ENCODE measurements around the gene COX6B2. TPM values are rescaled to one million over a fixed set of nuclear protein-coding genes. Genes with fewer than 3 reads are reported as not detected.

Gene COX6B2
- total RNA-seq, 2 experiments from 2014 or later = not detected

DNA sequence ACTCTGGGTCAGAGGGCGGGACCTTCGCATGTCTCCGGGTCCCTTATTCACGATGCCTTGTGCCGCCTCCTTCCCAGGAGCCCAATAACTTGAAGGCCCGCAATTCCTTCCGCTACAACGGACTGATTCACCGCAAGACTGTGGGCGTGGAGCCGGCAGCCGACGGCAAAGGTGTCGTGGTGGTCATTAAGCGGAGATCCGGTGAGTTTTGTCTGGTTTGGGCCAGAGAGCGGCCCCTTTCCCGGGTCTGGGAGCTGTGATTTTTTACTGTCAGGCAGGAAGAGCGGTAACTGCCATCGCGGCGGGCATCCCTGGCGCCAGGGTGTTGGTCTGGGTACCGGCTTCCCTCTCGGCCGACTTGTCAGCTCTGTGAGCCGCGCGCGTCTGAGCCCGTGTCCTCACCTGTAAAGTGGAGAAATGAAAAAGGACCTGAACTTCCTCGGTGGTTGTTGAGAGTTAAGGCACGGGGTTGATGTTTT lies 32.0 kb upstream of the COX6B2 start:
- ChIA-PET POLR2A (no interaction called here), CTCF (ENCODE audit: unreplicated experiment) (no interaction called here)
- H3K4me1 ChIP-seq (ENCODE audit: insufficient read depth, low read length, poor library complexity, severe bottlenecking) = peaks cover 47% of the 10 kb centered on the region
- no peak overlapping the region for H2AFZ ChIP-seq (ENCODE audit: low read length)
- no TSS peak for BruUV-seq (replicated peaks)
- peak overlapping the region; percentile 98 for H3K4me2 ChIP-seq (ENCODE audit: low read length)
- intact Hi-C loops (cut with micrococcal nuclease; ENCODE audit: unreplicated experiment) = no loop called here
- peaks cover 27% of the 10 kb centered on the region for H4K20me1 ChIP-seq (ENCODE audit: insufficient read depth, low read length)
- no peak for TF ChIP-seq EZH2phosphoT487 (IDR thresholded peaks at IDR 0.05; ENCODE audit: borderline replicate concordance, low read depth, low read length)
- TF ChIP-seq, protein P1, sequence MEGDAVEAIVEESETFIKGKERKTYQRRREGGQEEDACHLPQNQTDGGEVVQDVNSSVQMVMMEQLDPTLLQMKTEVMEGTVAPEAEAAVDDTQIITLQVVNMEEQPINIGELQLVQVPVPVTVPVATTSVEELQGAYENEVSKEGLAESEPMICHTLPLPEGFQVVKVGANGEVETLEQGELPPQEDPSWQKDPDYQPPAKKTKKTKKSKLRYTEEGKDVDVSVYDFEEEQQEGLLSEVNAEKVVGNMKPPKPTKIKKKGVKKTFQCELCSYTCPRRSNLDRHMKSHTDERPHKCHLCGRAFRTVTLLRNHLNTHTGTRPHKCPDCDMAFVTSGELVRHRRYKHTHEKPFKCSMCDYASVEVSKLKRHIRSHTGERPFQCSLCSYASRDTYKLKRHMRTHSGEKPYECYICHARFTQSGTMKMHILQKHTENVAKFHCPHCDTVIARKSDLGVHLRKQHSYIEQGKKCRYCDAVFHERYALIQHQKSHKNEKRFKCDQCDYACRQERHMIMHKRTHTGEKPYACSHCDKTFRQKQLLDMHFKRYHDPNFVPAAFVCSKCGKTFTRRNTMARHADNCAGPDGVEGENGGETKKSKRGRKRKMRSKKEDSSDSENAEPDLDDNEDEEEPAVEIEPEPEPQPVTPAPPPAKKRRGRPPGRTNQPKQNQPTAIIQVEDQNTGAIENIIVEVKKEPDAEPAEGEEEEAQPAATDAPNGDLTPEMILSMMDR (conservative IDR thresholded peaks at IDR 0.05; ENCODE audit: low read length) = no peak
- H3K9me3 ChIP-seq (ENCODE audit: low read length) = no peaks in the 10 kb centered on the region
- peak overlapping the region; percentile 91 for H3K27ac ChIP-seq (ENCODE audit: low read depth, low read length, poor library complexity, severe bottlenecking)
- H3K79me2 ChIP-seq (ENCODE audit: insufficient read depth, low read depth, low read length) = peaks cover 44% of the 10 kb centered on the region
- H3K36me3 ChIP-seq (ENCODE audit: insufficient read depth, low read length) = peaks cover 57% of the 10 kb centered on the region
- no peaks in the 10 kb centered on the region for H3K9me2 ChIP-seq (ENCODE audit: insufficient read depth, low read length)
- peak overlapping the region; percentile 87 for H3K4me3 ChIP-seq (ENCODE audit: low read depth, low read length, poor library complexity, severe bottlenecking)
- no peak for DNase-seq (ENCODE audit: low spot score)

DNA sequence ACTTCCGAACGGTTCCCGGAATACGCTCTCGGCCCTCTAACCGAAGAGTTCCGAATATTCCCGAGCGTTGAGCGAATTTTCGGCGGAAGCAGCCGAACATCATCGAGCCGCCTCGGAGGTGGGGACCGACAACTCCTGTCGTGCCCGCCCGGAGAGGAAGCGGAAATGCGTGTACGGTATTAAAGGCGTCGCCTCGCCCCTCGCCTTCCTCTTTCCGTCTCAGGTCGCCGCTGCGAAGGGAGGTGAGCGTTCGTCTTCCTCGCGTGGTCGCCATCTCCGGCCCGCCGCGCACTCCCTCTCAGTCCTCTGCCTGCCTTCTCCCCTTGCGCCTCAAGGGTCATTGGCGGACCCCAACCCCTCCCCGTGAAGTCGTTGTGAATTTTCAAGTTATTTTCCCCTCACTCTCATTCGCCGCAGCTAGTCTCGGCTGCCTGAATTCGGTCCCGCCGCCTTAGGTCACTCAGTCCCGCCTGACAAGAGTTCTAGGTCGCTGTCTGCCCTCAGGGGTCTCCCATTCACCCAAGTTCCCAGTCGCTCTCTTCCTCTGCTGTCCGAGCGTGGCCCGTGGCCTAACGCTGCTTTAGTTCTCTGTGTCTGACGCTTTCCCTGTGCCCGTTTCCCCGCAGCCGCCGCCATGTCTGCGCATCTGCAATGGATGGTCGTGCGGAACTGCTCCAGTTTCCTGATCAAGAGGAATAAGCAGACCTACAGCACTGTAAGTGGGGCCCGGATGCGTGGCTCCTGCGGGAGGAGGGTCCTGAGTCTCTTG lies 31.4 kb upstream of the COX6B2 start, which contains the start of gene RPL28:
RPL28 (plus strand) TSS at position 209 of the 769 bp plus-strand sequence; CDS start at position 635, 426 bp downstream.
- Histone ChIP-seq H3K36me3 (ENCODE audit: insufficient read depth, low read length) (peaks cover 51% of the 10 kb centered on the region), H3K79me2 (ENCODE audit: insufficient read depth, low read depth, low read length) (peaks cover 44% of the 10 kb centered on the region), H2AFZ (ENCODE audit: low read length) (peak within 1 kb of the TSS; percentile 53; the same call in 1 of the 2 replicates), H3K4me1 (ENCODE audit: insufficient read depth, low read length, poor library complexity, severe bottlenecking) (peaks cover 47% of the 10 kb centered on the region), H3K4me3 (ENCODE audit: low read depth, low read length, poor library complexity, severe bottlenecking) (peak within 1 kb of the TSS; percentile 87), H3K9me2 (ENCODE audit: insufficient read depth, low read length) (no peaks in the 10 kb centered on the region), H3K9me3 (ENCODE audit: low read length) (no peaks in the 10 kb centered on the region), H4K20me1 (ENCODE audit: insufficient read depth, low read length) (peaks cover 27% of the 10 kb centered on the region), H3K4me2 (ENCODE audit: low read length) (peak within 1 kb of the TSS; percentile 98), H3K27ac (ENCODE audit: low read depth, low read length, poor library complexity, severe bottlenecking) (peak within 1 kb of the TSS; percentile 91)
- ChIA-PET CTCF (ENCODE audit: unreplicated experiment) (no interaction called here), POLR2A (no interaction called here)
- DNase-seq (ENCODE audit: low spot score) = peak; percentile 99
- no peak for TF ChIP-seq EZH2phosphoT487 (IDR thresholded peaks at IDR 0.05; ENCODE audit: borderline replicate concordance, low read depth, low read length)
- TF ChIP-seq, protein P1 (conservative IDR thresholded peaks at IDR 0.05; ENCODE audit: low read length) = no peak
- intact Hi-C loops (cut with micrococcal nuclease; ENCODE audit: unreplicated experiment) = loop anchor here (2.0 kb wide), 1 partner anchor 77 kb away; no protein-coding TSS in a partner anchor
- BruUV-seq (replicated peaks) = TSS peak; percentile 90

Data from OCI-LY7 (cell line).